Measurements from ENCODE around the gene ELMO2. TPM values are rescaled to one million over a fixed set of nuclear protein-coding genes. Genes with fewer than 3 reads are reported as not detected.

ELMO2 gene
- 36.8 and 43.4 TPM in 2 replicates for polyA plus RNA-seq (2014; cell fraction: cytosol; rRNA removed)
- polyA plus RNA-seq (2014; cell fraction: nucleus; rRNA removed): 54.2 and 54.6 TPM in 2 replicates

- DNase-seq (ENCODE audit: low spot score): peak; percentile 99
Measured at GRCh38 chr20:46406200-46406985, at the start of gene ELMO2. Gene ELMO2 (minus strand): TSS chr20:46406615. CDS start chr20:46394482, 12,133 bp downstream.

GRCh38 chr20:46455729-46456128, 49.3 kb upstream of the ELMO2 start:
- no peak for DNase-seq (ENCODE audit: low spot score)

- DNase-seq (ENCODE audit: low spot score): no peak
Measured at GRCh38 chr20:46446851-46447250, 40.4 kb upstream of the ELMO2 start.

- DNase-seq (ENCODE audit: low spot score): no peak
Measured at GRCh38 chr20:46439837-46440236, 33.4 kb upstream of the ELMO2 start.

- peak; percentile 64 for DNase-seq (ENCODE audit: low spot score)
Measured at GRCh38 chr20:46438156-46438750, 31.8 kb upstream of the ELMO2 start.

GRCh38 chr20:46435146-46435545, 28.7 kb upstream of the ELMO2 start:
- DNase-seq (ENCODE audit: low spot score): no peak

- no peak for DNase-seq (ENCODE audit: low spot score)
Measured at GRCh38 chr20:46434597-46434996, 28.2 kb upstream of the ELMO2 start.

GRCh38 chr20:46433051-46433450, 26.6 kb upstream of the ELMO2 start:
- DNase-seq (ENCODE audit: low spot score): no peak

- DNase-seq (ENCODE audit: low spot score): no peak
Measured at GRCh38 chr20:46430921-46431712, 24.7 kb upstream of the ELMO2 start.

- DNase-seq (ENCODE audit: low spot score): no peak
Measured at GRCh38 chr20:46427384-46427783, 21.0 kb upstream of the ELMO2 start.

- no peak for DNase-seq (ENCODE audit: low spot score)
Measured at GRCh38 chr20:46423882-46424482, 17.6 kb upstream of the ELMO2 start.

- no peak for DNase-seq (ENCODE audit: low spot score)
Measured at GRCh38 chr20:46423342-46423741, 16.9 kb upstream of the ELMO2 start.

- no peak for DNase-seq (ENCODE audit: low spot score)
Measured at GRCh38 chr20:46420878-46421277, 14.5 kb upstream of the ELMO2 start.

GRCh38 chr20:46419882-46420281, 13.5 kb upstream of the ELMO2 start:
- no peak for DNase-seq (ENCODE audit: low spot score)

- no peak for DNase-seq (ENCODE audit: low spot score)
Measured at GRCh38 chr20:46416839-46417238, 10.4 kb upstream of the ELMO2 start.

- DNase-seq (ENCODE audit: low spot score): no peak
Measured at GRCh38 chr20:46416421-46416820, 10.0 kb upstream of the ELMO2 start.

GRCh38 chr20:46415773-46416172, 9.4 kb upstream of the ELMO2 start:
- no peak for DNase-seq (ENCODE audit: low spot score)

GRCh38 chr20:46414608-46415007, 8.2 kb upstream of the ELMO2 start:
- DNase-seq (ENCODE audit: low spot score): no peak

GRCh38 chr20:46411637-46412036, 5.2 kb upstream of the ELMO2 start:
- DNase-seq (ENCODE audit: low spot score): no peak

GRCh38 chr20:46408281-46408731, 1.9 kb upstream of the ELMO2 start:
- DNase-seq (ENCODE audit: low spot score): no peak

GRCh38 chr20:46407671-46407996, 1.2 kb upstream of the ELMO2 start:
- DNase-seq (ENCODE audit: low spot score): no peak
